Activated CD4-positive, alpha-beta T cell treated with anti-CD3 and anti-CD28 coated beads, Interleukin-2, amount 50 U/mL, for 24 hours (primary cell): ENCODE data around the gene NLRP8.
"Not testable (repeated sequence)": the region's sequence is repeated elsewhere in the genome, so short reads cannot be mapped to it uniquely, and the experiment has no call there.

Experiments
- DNase-seq, 2 donors: peaks; one replicate each; pipeline ENCODE4 v3.0.0-alpha.2; 2020; ENCODE audit warnings: low read depth in 1 of 2, low spot score in 1 of 2

NLRP8 gene

DNA sequence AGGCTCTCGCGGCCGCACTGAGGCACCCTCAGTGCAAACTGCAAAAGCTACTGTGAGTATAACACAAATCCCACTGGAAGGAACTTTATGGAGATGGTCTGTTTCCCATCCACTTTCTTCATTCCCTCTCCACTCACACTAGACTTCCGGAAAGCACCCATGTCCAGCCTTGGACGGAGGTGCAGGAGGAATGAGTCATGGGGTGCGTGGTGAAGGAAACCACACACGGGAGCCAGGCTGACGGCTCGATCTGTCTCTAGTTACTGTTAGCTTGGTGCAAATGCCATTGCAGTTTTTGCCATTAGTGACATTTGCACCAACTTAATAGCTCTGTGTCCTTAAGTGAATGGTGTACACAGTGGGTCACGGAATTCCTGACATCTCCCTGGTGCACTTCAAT lies 14.6 kb downstream of the NLRP8 start:
- DNase-seq = no peak

DNA sequence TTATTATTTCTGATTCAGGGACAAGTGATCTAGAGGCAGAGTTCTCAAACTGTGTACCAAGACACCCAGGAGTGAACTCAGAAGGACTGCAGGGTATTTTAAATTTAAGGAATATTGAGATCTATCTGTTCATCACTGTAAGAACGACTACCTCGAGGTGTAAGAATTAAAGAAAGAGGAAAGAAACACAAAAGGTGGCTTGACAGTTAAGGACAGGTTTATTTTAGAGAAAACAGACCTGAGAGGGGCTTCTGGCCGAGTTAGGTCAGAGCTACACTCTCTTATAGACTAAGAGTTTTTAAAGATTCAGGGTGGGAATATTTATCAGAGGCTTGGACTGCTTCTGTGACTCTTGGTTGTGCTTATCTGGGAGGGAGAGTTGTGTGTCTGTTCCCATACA lies 26.4 kb downstream of the NLRP8 start:
- DNase-seq = no peak

DNA sequence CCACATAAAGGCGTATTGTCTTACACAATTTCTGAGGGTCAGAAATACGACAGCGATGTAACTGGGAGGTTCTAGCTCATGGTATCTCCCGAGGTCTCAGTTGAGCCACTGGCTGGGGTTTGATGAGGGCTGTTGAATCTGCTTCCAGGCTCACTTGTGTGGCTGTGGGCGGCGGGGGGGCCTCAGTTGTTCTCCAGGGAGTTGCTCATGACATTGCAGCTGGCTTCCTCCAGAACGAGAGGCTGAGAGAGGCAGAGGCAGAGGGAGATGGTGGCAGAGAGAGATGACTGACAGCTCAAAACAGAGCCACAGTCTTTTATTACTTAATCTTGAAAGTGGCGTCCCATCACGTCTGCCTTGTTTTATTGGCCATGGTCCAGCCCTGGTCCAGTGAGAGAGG lies 32.8 kb downstream of the NLRP8 start:
- no peak for DNase-seq

DNA sequence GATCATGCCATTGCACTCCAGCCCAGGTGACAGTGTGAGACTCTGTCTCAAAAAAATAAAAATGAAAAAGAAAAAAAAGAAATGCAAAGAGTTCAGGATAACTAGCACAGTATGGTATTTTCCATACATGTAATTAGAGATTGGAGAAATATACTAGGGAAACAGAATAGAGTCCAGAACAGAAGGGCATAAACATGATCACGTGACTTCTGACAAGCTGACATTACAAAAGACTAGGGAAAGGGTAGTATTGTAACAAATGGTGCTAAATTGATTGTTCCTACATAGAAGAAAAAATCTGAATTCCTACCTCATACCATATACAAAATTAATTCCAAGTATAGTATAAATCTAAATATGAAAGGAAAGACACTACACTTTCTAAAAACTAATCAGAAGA lies 37.6 kb downstream of the NLRP8 start:
- no peak for DNase-seq

DNA sequence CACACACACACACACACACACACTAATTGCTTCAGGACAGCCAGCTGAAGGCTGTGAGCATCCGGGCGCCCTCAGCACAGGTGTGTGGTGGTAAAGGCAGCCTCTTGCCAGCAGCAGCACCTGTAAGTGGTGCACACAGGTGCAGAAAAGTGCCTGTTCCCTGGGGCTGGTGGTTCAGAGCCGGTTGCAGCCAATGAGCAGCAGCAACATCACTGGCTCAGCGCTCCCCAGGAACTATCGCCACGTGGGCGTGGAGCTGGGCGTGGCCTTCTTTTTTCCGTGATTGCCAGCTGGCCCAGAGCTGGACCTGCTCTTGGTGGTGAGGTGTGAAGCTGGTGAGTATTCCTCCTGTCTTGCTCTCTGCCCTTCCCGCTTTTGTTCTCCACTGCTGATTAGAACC lies 38.9 kb downstream of the NLRP8 start, which contains the start of gene NLRP5:
TSS of gene NLRP5 (plus strand) at position 289 of the 400 bp plus-strand sequence.
- DNase-seq = no peak

DNA sequence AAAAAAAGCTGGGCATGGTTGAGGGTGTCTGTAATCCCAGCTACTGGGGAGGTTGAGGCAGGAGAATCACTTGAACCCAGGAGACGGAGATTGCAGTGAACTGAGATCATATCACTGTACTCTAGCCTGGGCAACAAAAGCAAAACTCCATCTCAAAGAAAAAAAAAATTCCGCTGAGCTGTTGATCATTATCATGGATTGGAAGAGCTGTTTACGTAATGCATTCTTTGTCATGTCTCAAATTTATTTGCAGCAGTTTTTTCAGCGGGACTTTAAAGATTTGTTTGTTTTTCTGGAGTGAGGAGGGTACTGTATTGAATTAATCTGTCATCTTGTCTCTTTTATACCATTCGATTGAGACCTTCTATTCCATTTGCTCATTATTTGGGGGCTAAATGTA lies 43.2 kb downstream of the NLRP8 start:
- DNase-seq = no peak

DNA sequence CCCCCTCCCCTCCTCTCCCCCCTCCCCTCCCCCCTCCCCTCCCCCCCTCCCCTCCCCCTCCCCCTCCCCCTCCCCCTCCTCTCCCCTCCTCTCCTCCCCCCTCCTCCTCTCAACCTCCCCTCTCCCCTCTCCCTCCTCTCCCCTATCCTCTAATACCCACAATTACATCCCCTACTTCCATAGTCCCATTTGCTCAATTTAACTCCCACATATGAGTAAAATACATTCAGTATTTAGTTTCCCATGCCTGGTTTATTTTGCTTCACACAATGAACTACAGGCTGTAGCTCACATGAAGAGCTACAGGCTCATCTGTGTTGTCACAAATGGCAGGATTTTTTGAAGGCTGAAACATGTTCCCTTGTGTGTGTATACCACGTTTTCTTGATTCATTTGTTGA lies 45.9 kb downstream of the NLRP8 start:
- no peak for DNase-seq

DNA sequence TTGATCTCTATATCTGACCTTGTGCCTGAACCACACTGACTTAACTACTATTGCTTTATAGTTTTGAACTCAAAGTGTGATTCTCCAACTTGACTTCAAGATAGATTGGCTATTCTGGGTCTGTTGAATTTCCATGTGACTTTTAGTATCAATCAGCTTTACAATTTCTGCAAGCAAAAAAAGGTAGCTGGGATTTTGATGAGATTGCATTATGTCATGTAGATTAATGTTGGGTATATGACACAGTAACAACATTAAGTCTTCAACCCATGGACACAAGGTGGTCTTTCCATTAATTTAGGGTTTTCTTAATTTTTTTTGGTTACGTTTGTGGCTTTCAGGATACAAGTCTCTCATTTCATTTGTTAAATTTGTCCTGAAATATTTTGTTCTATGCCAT lies 67.1 kb downstream of the NLRP8 start:
- no peak for DNase-seq

DNA sequence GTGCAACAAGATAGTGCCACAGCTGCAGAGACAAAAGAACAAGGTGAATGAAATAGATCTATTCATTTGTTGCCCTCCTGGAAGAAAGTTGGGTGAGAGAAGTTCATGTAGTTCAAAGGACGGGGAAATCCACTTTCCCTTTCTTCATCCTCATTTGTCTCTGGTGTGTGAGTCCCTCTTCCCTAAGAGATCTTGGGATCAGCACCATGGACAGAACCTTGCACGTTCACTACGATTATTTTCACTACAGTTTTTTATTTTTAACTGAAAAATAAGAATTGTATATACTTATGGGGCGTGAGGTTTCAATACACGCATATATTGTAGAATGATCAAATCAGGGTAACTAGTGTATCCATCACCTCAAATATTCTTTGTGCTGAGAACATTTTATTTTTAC lies 68.1 kb downstream of the NLRP8 start:
- no peak for DNase-seq

DNA sequence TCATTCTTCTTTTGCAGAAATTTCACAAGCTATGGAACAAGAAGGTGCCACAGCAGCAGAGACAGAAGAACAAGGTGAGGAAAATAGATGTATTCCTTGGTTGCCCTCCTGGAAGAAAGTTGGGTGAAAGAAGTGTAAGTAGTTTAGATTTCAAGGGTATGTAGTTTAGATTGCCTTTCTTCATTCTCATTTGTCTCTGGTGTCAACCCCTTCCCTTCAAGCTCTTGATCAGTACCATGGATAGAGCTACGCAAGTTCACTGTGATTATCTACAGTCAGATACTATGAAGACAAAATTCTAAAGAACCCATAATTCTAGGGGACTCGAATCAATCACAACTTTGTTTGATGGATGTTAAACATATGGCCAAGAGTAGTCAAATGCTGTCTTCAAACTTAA lies 71.7 kb downstream of the NLRP8 start:
- not testable (repeated sequence) for DNase-seq

DNA sequence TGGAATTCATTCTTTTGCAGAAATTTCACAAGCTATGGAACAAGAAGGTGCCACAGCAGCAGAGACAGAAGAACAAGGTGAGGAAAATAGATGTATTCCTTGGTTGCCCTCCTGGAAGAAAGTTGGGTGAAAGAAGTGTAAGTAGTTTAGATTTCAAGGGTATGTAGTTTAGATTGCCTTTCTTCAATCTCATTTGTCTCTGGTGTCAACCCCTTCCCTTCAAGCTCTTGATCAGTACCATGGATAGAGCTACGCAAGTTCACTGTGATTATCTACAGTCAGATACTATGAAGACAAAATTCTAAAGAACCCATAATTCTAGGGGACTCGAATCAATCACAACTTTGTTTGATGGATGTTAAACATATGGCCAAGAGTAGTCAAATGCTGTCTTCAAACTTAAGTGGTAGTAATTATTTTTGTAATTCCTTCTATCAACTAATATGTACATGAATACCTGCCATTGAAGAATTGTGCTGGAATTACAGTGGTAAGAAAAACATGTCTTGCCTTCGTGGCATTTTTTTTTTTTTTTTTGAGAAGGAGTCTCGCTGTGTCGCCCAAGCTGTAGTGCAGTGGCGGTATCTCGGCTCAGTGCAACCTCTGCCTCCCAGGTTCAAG lies 72.8 kb downstream of the NLRP8 start:
- not testable (repeated sequence) for DNase-seq

DNA sequence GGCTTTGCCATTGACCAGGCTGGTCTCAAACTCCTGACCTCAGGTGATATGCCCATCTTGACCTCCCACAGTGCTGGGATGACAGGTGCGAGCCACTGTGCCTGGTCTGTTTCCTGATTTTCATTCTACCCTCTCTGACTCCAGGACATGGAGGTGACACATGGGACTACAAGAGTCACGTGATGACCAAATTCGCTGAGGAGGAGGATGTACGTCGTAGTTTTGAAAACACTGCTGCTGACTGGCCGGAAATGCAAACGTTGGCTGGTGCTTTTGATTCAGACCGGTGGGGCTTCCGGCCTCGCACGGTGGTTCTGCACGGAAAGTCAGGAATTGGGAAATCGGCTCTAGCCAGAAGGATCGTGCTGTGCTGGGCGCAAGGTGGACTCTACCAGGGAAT lies 79.1 kb downstream of the NLRP8 start:
- DNase-seq = no peak
